ENCODE data around the gene CEP112.

CEP112 gene

DNA sequence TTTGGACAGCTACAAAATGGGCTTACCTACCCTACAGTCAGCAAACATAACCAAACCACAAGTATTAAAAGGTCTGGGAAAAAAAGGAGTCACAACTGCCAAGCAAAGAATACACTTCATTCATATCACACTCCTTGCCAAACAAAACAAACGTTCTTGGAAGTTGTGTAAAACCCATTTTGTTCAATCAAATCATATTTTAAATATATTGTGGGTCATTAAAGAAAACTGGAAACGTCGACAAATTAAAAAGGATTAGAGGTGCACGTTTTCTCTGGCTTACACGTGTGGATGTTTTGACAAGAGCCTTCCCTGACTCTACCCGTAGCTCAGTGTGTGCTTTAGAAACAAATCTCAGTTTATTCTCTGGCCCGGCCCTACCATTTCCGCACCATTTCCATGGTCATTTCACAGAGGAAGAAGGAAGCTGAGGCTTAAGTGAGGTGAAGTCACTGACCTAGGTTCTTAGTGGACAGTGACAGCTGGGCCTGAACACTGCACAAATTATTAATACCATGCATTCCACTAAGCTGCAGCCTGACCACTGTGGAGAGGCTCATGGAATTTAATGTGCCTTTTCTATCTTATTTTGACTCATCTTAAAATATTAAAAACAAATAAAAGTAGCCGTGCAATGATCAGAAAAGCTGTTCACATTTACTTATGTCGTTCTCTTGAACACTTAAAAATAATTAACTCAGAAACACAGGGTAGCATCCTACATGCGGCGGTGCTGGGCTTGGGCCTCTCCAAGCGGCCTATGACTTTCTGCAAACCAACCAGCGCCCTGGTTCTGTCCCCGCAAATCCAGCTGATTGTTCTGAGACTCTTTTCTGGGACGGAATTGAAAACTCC is 968 bp downstream of the CEP112 start:
- H3K4me3 ChIP-seq (ENCODE audit: low read depth, low read length) = peak overlapping the region; percentile 65
- TF ChIP-seq, protein P1, sequence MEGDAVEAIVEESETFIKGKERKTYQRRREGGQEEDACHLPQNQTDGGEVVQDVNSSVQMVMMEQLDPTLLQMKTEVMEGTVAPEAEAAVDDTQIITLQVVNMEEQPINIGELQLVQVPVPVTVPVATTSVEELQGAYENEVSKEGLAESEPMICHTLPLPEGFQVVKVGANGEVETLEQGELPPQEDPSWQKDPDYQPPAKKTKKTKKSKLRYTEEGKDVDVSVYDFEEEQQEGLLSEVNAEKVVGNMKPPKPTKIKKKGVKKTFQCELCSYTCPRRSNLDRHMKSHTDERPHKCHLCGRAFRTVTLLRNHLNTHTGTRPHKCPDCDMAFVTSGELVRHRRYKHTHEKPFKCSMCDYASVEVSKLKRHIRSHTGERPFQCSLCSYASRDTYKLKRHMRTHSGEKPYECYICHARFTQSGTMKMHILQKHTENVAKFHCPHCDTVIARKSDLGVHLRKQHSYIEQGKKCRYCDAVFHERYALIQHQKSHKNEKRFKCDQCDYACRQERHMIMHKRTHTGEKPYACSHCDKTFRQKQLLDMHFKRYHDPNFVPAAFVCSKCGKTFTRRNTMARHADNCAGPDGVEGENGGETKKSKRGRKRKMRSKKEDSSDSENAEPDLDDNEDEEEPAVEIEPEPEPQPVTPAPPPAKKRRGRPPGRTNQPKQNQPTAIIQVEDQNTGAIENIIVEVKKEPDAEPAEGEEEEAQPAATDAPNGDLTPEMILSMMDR (IDR thresholded peaks at IDR 0.05; ENCODE audit: control insufficient read depth, extremely low read depth, insufficient read depth) = no peak
- DNase-seq (ENCODE audit: low read depth) = no peak

GRCh38 chr17:66187718-66188117 is 4.2 kb downstream of the CEP112 start:
- TF ChIP-seq, protein P1 (IDR thresholded peaks at IDR 0.05; ENCODE audit: control insufficient read depth, extremely low read depth, insufficient read depth) = no peak
- no peak overlapping the region for H3K4me3 ChIP-seq (ENCODE audit: low read depth, low read length)
- no peak for DNase-seq (ENCODE audit: low read depth)

- no peak overlapping the region for H3K4me3 ChIP-seq (ENCODE audit: low read depth, low read length)
- TF ChIP-seq, protein P1 (IDR thresholded peaks at IDR 0.05; ENCODE audit: control insufficient read depth, extremely low read depth, insufficient read depth) = no peak
- DNase-seq (ENCODE audit: low read depth) = no peak
Observed at GRCh38 chr17:66185862-66186261, 6.1 kb downstream of the CEP112 start.

- TF ChIP-seq, protein P1 (IDR thresholded peaks at IDR 0.05; ENCODE audit: control insufficient read depth, extremely low read depth, insufficient read depth) = no peak
- H3K4me3 ChIP-seq (ENCODE audit: low read depth, low read length) = no peak overlapping the region
- no peak for DNase-seq (ENCODE audit: low read depth)
Observed at GRCh38 chr17:66184392-66184791, 7.5 kb downstream of the CEP112 start.

GRCh38 chr17:66183529-66183928 is 8.4 kb downstream of the CEP112 start:
- H3K4me3 ChIP-seq (ENCODE audit: low read depth, low read length) = no peak overlapping the region
- TF ChIP-seq, protein P1 (IDR thresholded peaks at IDR 0.05; ENCODE audit: control insufficient read depth, extremely low read depth, insufficient read depth) = no peak
- DNase-seq (ENCODE audit: low read depth) = no peak

GRCh38 chr17:66178642-66179041 is 13.3 kb downstream of the CEP112 start:
- TF ChIP-seq, protein P1 (IDR thresholded peaks at IDR 0.05; ENCODE audit: control insufficient read depth, extremely low read depth, insufficient read depth) = no peak
- no peak for DNase-seq (ENCODE audit: low read depth)
- no peak overlapping the region for H3K4me3 ChIP-seq (ENCODE audit: low read depth, low read length)

GRCh38 chr17:66177048-66177447 is 14.9 kb downstream of the CEP112 start:
- H3K4me3 ChIP-seq (ENCODE audit: low read depth, low read length) = no peak overlapping the region
- TF ChIP-seq, protein P1 (IDR thresholded peaks at IDR 0.05; ENCODE audit: control insufficient read depth, extremely low read depth, insufficient read depth) = no peak
- DNase-seq (ENCODE audit: low read depth) = peak; percentile 78
